DOHH2 (cell line): Measurements from ENCODE around the gene FAM135A.
"Not testable (repeated sequence)": the region's sequence is repeated elsewhere in the genome, so short reads cannot be mapped to it uniquely, and the experiment has no call there.

Experiments
- H3F3A ChIP-seq: fragments of 200-600 bp; sonication (generic), shearing (Covaris generic); 2 replicates; pipeline ENCODE4 v1.6.0; 2016; ENCODE audit warnings: antibody characterized with exemption, mild to moderate bottlenecking; ENCODE audit not compliant: control insufficient read depth, insufficient read depth
- H3K27ac ChIP-seq: fragments of 200-600 bp; sonication (generic); 2 replicates; pipeline ENCODE4 v1.5.1; 2014; ENCODE audit warnings: low read depth, mild to moderate bottlenecking, low read length, moderate library complexity
- H3K27me3 ChIP-seq: fragments of 200-600 bp; sonication (generic); 2 replicates; pipeline ENCODE4 v1.6.1; 2014; ENCODE audit warnings: mild to moderate bottlenecking, low read length, mixed read lengths; ENCODE audit not compliant: control insufficient read depth
- H3K36me3 ChIP-seq: fragments of 200-600 bp; sonication (generic); 2 replicates; pipeline ENCODE4 v1.6.1; 2014; ENCODE audit warnings: mild to moderate bottlenecking, low read length, moderate library complexity, mixed read lengths; ENCODE audit not compliant: control insufficient read depth
- H3K4me1 ChIP-seq: fragments of 200-600 bp; sonication (generic); 2 replicates; pipeline ENCODE4 v1.6.1; 2014; ENCODE audit warnings: mild to moderate bottlenecking, low read length, mixed read lengths; ENCODE audit not compliant: control insufficient read depth
- H3K4me2 ChIP-seq: fragments of 200-600 bp; sonication (generic); 2 replicates; pipeline ENCODE4 v1.6.0; 2014; ENCODE audit warnings: mild to moderate bottlenecking, low read length, moderate library complexity
- H3K4me3 ChIP-seq: fragments of 200-600 bp; sonication (generic); 2 replicates; pipeline ENCODE4 v1.5.1; 2014; ENCODE audit warnings: mild to moderate bottlenecking, low read length, mixed read lengths
- H3K79me2 ChIP-seq: fragments of 200-600 bp; sonication (generic); 2 replicates; pipeline ENCODE4 v1.6.1; 2014; ENCODE audit warnings: mild to moderate bottlenecking, low read length, mixed read lengths; ENCODE audit not compliant: control insufficient read depth
- H3K9me2 ChIP-seq: fragments of 200-600 bp; sonication (generic); replicated peaks from 2 replicates; pipeline ENCODE4 v1.6.1; 2014; ENCODE audit warnings: mild to moderate bottlenecking, low read length, mixed read lengths; ENCODE audit not compliant: control insufficient read depth
- H3K9me3 ChIP-seq: fragments of 200-600 bp; sonication (generic); 2 replicates; pipeline ENCODE4 v1.6.1; 2014; ENCODE audit warnings: antibody characterized with exemption, low read length, mixed read lengths; ENCODE audit not compliant: control insufficient read depth, insufficient read depth
- H4K20me1 ChIP-seq: fragments of 200-600 bp; sonication (generic); 2 replicates; pipeline ENCODE4 v1.6.0; 2014; ENCODE audit warnings: low read depth, mild to moderate bottlenecking, antibody characterized with exemption, low read length, moderate library complexity; ENCODE audit not compliant: control insufficient read depth, insufficient read depth
- EZH2phosphoT487 ChIP-seq: fragments of 200-600 bp; sonication (generic); IDR thresholded peaks from 2 replicates; pipeline ENCODE4 v1.6.1; 2017; ENCODE audit warnings: borderline replicate concordance, mild to moderate bottlenecking, antibody characterized with exemption, low read length, moderate library complexity, mixed read lengths
- TF ChIP-seq, protein P1 (sequence below): fragments of 200-600 bp; sonication (generic); IDR thresholded peaks from one replicate; pipeline ENCODE4 v1.5.1; 2014; ENCODE audit warnings: antibody characterized with exemption, mild to moderate bottlenecking, low read depth, low read length; ENCODE audit not compliant: poor library complexity, severe bottlenecking

Gene FAM135A

GRCh38 chr6:70474751-70475150, 61.4 kb downstream of the FAM135A start:
- no peaks in the 10 kb centered on the region for H3F3A ChIP-seq
- no peak overlapping the region for H3K27ac ChIP-seq
- no peaks in the 10 kb centered on the region for H3K4me1 ChIP-seq
- no peaks in the 10 kb centered on the region for H3K9me3 ChIP-seq
- no peak overlapping the region for H3K4me3 ChIP-seq
- H3K27me3 ChIP-seq = no peaks in the 10 kb centered on the region
- H3K4me2 ChIP-seq = no peak overlapping the region
- H3K36me3 ChIP-seq = peaks cover 59% of the 10 kb centered on the region
- H3K79me2 ChIP-seq = no peaks in the 10 kb centered on the region
- no peaks in the 10 kb centered on the region for H3K9me2 ChIP-seq
- no peaks in the 10 kb centered on the region for H4K20me1 ChIP-seq
- TF ChIP-seq EZH2phosphoT487 = no peak
- TF ChIP-seq, protein P1, sequence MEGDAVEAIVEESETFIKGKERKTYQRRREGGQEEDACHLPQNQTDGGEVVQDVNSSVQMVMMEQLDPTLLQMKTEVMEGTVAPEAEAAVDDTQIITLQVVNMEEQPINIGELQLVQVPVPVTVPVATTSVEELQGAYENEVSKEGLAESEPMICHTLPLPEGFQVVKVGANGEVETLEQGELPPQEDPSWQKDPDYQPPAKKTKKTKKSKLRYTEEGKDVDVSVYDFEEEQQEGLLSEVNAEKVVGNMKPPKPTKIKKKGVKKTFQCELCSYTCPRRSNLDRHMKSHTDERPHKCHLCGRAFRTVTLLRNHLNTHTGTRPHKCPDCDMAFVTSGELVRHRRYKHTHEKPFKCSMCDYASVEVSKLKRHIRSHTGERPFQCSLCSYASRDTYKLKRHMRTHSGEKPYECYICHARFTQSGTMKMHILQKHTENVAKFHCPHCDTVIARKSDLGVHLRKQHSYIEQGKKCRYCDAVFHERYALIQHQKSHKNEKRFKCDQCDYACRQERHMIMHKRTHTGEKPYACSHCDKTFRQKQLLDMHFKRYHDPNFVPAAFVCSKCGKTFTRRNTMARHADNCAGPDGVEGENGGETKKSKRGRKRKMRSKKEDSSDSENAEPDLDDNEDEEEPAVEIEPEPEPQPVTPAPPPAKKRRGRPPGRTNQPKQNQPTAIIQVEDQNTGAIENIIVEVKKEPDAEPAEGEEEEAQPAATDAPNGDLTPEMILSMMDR = no peak

DNA sequence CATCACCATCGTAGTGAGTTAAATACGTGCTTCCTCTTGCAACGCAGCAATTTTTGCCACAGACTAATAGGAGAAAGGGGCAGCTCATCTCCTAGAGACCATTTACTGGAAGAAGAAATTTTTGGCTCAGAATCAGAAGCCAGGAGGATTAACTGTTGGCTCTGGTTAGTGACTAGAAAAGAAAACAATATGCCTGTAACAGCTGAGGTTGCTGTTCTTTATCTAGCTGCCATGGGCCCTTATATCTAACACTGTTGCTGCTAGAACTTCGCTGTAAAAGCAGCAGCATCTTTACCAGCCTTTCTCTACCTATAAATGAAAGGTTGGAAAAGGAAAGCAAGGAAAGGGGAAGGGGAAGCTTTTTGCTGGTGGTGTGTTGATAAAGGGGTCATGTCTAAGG, 65.9 kb downstream of the FAM135A start:
- TF ChIP-seq, protein P1 = no peak
- TF ChIP-seq EZH2phosphoT487 = no peak
- Histone ChIP-seq H3F3A (no peaks in the 10 kb centered on the region), H3K27ac (no peak overlapping the region), H3K4me3 (no peak overlapping the region), H3K9me3 (no peaks in the 10 kb centered on the region), H3K4me2 (no peak overlapping the region), H3K36me3 (peaks cover 53% of the 10 kb centered on the region), H3K79me2 (no peaks in the 10 kb centered on the region), H3K27me3 (no peaks in the 10 kb centered on the region), H3K9me2 (no peaks in the 10 kb centered on the region), H4K20me1 (no peaks in the 10 kb centered on the region), H3K4me1 (no peaks in the 10 kb centered on the region)

GRCh38 chr6:70486638-70487037, 73.3 kb downstream of the FAM135A start:
- H3K4me2 ChIP-seq, H3K4me3 ChIP-seq, H3F3A ChIP-seq, H3K9me2 ChIP-seq, H3K27me3 ChIP-seq, H3K4me1 ChIP-seq, H3K27ac ChIP-seq, H3K79me2 ChIP-seq, H4K20me1 ChIP-seq, H3K9me3 ChIP-seq: not testable (repeated sequence)
- H3K36me3 ChIP-seq = peaks cover 30% of the 10 kb centered on the region

DNA sequence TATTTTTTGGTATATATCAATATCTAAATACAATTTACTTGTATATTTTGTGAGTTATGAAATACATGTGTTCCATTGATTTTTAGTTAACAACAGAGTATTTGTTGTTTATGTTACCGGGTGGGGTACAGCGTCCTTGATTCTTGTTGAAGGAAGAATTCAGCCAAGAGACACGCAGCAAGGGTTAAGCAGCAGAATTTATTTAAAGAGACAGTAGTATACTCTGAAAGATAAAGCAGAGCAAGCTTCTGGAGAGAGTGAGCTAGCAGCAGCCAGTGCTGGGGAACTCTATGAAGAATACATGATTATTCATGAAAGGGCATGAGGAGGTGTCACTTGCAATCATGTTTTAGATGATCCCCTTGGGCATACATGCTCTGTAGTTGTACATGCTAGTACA, 76.1 kb downstream of the FAM135A start:
- Histone ChIP-seq H3K4me1 (no peaks in the 10 kb centered on the region), H3F3A (no peaks in the 10 kb centered on the region), H3K36me3 (peaks cover 15% of the 10 kb centered on the region)

More for the DNA sequence above, 76.1 kb downstream of the FAM135A start:
- Histone ChIP-seq H3K27me3 (no peaks in the 10 kb centered on the region), H3K27ac (no peak overlapping the region), H4K20me1 (no peaks in the 10 kb centered on the region), H3K79me2 (no peaks in the 10 kb centered on the region), H3K9me3 (no peaks in the 10 kb centered on the region), H3K9me2 (no peaks in the 10 kb centered on the region), H3K4me3 (no peak overlapping the region), H3K4me2 (no peak overlapping the region)
- no peak for TF ChIP-seq EZH2phosphoT487
- TF ChIP-seq, protein P1 = no peak
